H1 (cell line): Measurements from ENCODE around the gene CSF3. TPM values are rescaled to one million over a fixed set of nuclear protein-coding genes. Genes with fewer than 3 reads are reported as not detected.

Source experiments
- BCL11A ChIP-seq, 2 experiments: IDR thresholded peaks; one replicate each; pipeline ENCODE4 v1.6.1; 2011; ENCODE audit warnings: low read depth in 2 of 2, low read length in 2 of 2, mild to moderate bottlenecking in 2 of 2
- EGR1 ChIP-seq: IDR thresholded peaks from 2 replicates; pipeline ENCODE4 v1.6.1; 2011; ENCODE audit warnings: low read depth, low read length, borderline replicate concordance
- POLR2AphosphoS5 ChIP-seq: IDR thresholded peaks from 2 replicates; pipeline ENCODE4 v1.6.1; 2011; ENCODE audit warnings: low read depth, low read length
- RFX5 ChIP-seq: IDR thresholded peaks from 2 replicates; pipeline ENCODE4 v1.6.1; 2011; ENCODE audit warnings: low read depth, low read length, improper control_type of control experiment, borderline replicate concordance
- RNF2 ChIP-seq: fragments of 200-900, 300-1000 bp; sonication (generic); IDR thresholded peaks from 2 replicates; pipeline ENCODE4 v1.7.1; 2016; ENCODE audit warnings: borderline replicate concordance, low read depth, mild to moderate bottlenecking, antibody characterized with exemption, low read length; ENCODE audit not compliant: poor library complexity, severe bottlenecking; ENCODE audit errors: missing control alignments
- SIRT6 ChIP-seq: IDR thresholded peaks from one replicate; pipeline ENCODE4 v1.7.1; 2012; ENCODE audit warnings: low read length, inconsistent platforms
- TAF1 ChIP-seq: IDR thresholded peaks from 2 replicates; pipeline ENCODE4 v1.6.1; 2011; ENCODE audit warnings: mild to moderate bottlenecking, low read depth, low read length
- TBP ChIP-seq: IDR thresholded peaks from 2 replicates; pipeline ENCODE4 v1.6.1; 2011; ENCODE audit warnings: low read depth, low read length, improper control_type of control experiment
- polyA plus RNA-seq, 7 experiments: library from polyadenylated mRNA; depleted of rRNA in 3 of 7; stranded (reverse) in 5 of 7; unstranded in 2 of 7; fragments of >200 nt in 5 of 7; fragments of 200-250 nt in 2 of 7; gene quantifications; 1 replicate in 5 of 7; 2 replicates in 1 of 7; 4 replicates in 1 of 7; pipeline versions ENCODE4 v1.2.1 to v1.2.3, GENCODE V29; 2011 to 2013; ENCODE audit warnings: missing spikeins in 2 of 7, mixed read lengths in 2 of 7
- total RNA-seq: library from RNA; stranded (reverse); fragmentation: NEBNext Ultra II Directional; extraction: Animal tissue kit (Norgen Biotek cat#: 25700); gene quantifications from 2 replicates; pipeline ENCODE4 v1.2.1, GENCODE V29; 2021

The CSF3 gene
- total and polyA plus RNA-seq, 2 of the 8 experiments (the other 6 are each of a cell fraction or from before 2014, with no cell fraction given), result 0.03 TPM; not detected in 1

GRCh38 chr17:40062329-40063186 is 47.3 kb downstream of the CSF3 start, which contains the start of gene THRA (continued):
- TF ChIP-seq POLR2AphosphoS5, result no peak
- TF ChIP-seq SIRT6, result no peak
- TF ChIP-seq TBP, result no peak
- no peak for TF ChIP-seq RNF2
- TF ChIP-seq TAF1, result no peak
- TF ChIP-seq RFX5, result no peak
- TF ChIP-seq EGR1, result no peak
- TF ChIP-seq BCL11A (IDR thresholded peaks at IDR 0.05; ENCODE audit: low read depth in 2 of 2, low read length in 2 of 2), result no peak
- TF ChIP-seq, all 59 proteins: peak for 3
